NCI-H524 treated with DMSO at 0.1 percent for 48 hours (cell line): ENCODE data around the gene SLC12A5.
"Not testable (repeated sequence)": the region's sequence is repeated elsewhere in the genome, so short reads cannot be mapped to it uniquely, and the experiment has no call there.

Source experiments
- DNase-seq: peaks from one replicate; lab custom pipeline; 2025; lab: John Stamatoyannopoulos, UW

The SLC12A5 gene

GRCh38 chr20:46028772-46029371 lies at the start of gene SLC12A5:
TSS of gene SLC12A5 (plus strand) at chr20:46029215. CDS start at chr20:46029345, 130 bp downstream.
- no peak for DNase-seq

GRCh38 chr20:45981261-45981660 lies 47.8 kb upstream of the SLC12A5 start:
- DNase-seq: no peak

- no peak for DNase-seq
These were observed 45.7 kb upstream of the SLC12A5 start for GRCh38 chr20:45983279-45983743.

- DNase-seq: no peak
These were observed 43.4 kb upstream of the SLC12A5 start for GRCh38 chr20:45985573-45985972.

GRCh38 chr20:45987108-45987780 lies 41.8 kb upstream of the SLC12A5 start:
- no peak for DNase-seq

GRCh38 chr20:45988830-45989229 lies 40.2 kb upstream of the SLC12A5 start:
- not testable (repeated sequence) for DNase-seq

- DNase-seq: no peak
These were observed 37.4 kb upstream of the SLC12A5 start for GRCh38 chr20:45991616-45992015.

- no peak for DNase-seq
These were observed 35.6 kb upstream of the SLC12A5 start for GRCh38 chr20:45993197-45993951.

- DNase-seq: no peak
These were observed 34.1 kb upstream of the SLC12A5 start for GRCh38 chr20:45994761-45995493.

- DNase-seq: not testable (repeated sequence)
These were observed 33.4 kb upstream of the SLC12A5 start for GRCh38 chr20:45995495-45996097.

GRCh38 chr20:45997187-45997586 lies 31.8 kb upstream of the SLC12A5 start:
- no peak for DNase-seq

- no peak for DNase-seq
These were observed 30.7 kb upstream of the SLC12A5 start for GRCh38 chr20:45998337-45998736.

- no peak for DNase-seq
These were observed 30.3 kb upstream of the SLC12A5 start for GRCh38 chr20:45998761-45999160.

- no peak for DNase-seq
These were observed 29.3 kb upstream of the SLC12A5 start for GRCh38 chr20:45999557-46000261.

GRCh38 chr20:46000262-46000996 lies 28.6 kb upstream of the SLC12A5 start:
- no peak for DNase-seq

GRCh38 chr20:46001498-46001897 lies 27.5 kb upstream of the SLC12A5 start:
- no peak for DNase-seq

- DNase-seq: no peak
These were observed 27.0 kb upstream of the SLC12A5 start for GRCh38 chr20:46002008-46002407.

- no peak for DNase-seq
These were observed 24.8 kb upstream of the SLC12A5 start for GRCh38 chr20:46004187-46004586.

GRCh38 chr20:46004889-46005473 lies 24.0 kb upstream of the SLC12A5 start:
- DNase-seq: no peak
